ENCODE results near the gene DEFB123. TPM values are rescaled to one million over a fixed set of nuclear protein-coding genes. Genes with fewer than 3 reads are reported as not detected.

The DEFB123 gene
- total RNA-seq, 1 experiment from 2014 or later = not detected

- ATAC-seq = no peak
- H3K9me3 Mint-ChIP-seq = peaks cover 41% of the 10 kb centered on the region
- no peak overlapping the region for H3K4me3 Mint-ChIP-seq
- peaks cover 13% of the 10 kb centered on the region for H3K36me3 Mint-ChIP-seq
- H3K27me3 Mint-ChIP-seq (ENCODE audit: low read depth) = peaks cover 46% of the 10 kb centered on the region
- TF ChIP-seq ZNF671 (CRISPR knock-in tag; IDR thresholded peaks at IDR 0.05) (no peak), RELA (CRISPR knock-in tag; IDR thresholded peaks at IDR 0.05; ENCODE audit: borderline replicate concordance) (no peak), E2F1 (CRISPR knock-in tag; IDR thresholded peaks at IDR 0.05) (no peak), ZNF396 (CRISPR knock-in tag; IDR thresholded peaks at IDR 0.05; ENCODE audit: borderline replicate concordance) (no peak), ZNF281 (CRISPR knock-in tag; IDR thresholded peaks at IDR 0.05) (no peak), AR (CRISPR knock-in tag; IDR thresholded peaks at IDR 0.05) (no peak), MLX (CRISPR knock-in tag; IDR thresholded peaks at IDR 0.05) (no peak)
- H3K4me1 Mint-ChIP-seq = no peaks in the 10 kb centered on the region
- ChIA-PET POLR2A (no interaction called here), CTCF (interaction anchor here (0.5 to 1.5 kb wide), 3 partner anchors 16 to 69 kb away, joined by 3 to 7 read pairs (median 4); no protein-coding TSS in a partner anchor)
- DNase-seq (ENCODE audit: low spot score) = no peak
- H3K27ac Mint-ChIP-seq = no peak overlapping the region
Measured at GRCh38 chr20:31488115-31488514, 47.7 kb downstream of the DEFB123 start.

GRCh38 chr20:31489152-31489551, 48.7 kb downstream of the DEFB123 start:
- H3K27me3 Mint-ChIP-seq (ENCODE audit: low read depth) = peaks cover 46% of the 10 kb centered on the region
- ATAC-seq = no peak
- POLR2A ChIA-PET = no interaction called here
- no peak for DNase-seq (ENCODE audit: low spot score)
- CTCF ChIA-PET = no interaction called here
- H3K4me1 Mint-ChIP-seq = no peaks in the 10 kb centered on the region
- no peak overlapping the region for H3K4me3 Mint-ChIP-seq
- H3K36me3 Mint-ChIP-seq = peaks cover 16% of the 10 kb centered on the region
- peaks cover 40% of the 10 kb centered on the region for H3K9me3 Mint-ChIP-seq
- TF ChIP-seq CBFB (CRISPR knock-in tag; IDR thresholded peaks at IDR 0.05; ENCODE audit: low read depth) = no peak
- no peak for TF ChIP-seq MXD4 (CRISPR knock-in tag; IDR thresholded peaks at IDR 0.05; ENCODE audit: borderline replicate concordance)
- H3K27ac Mint-ChIP-seq = no peak overlapping the region

GRCh38 chr20:31490752-31491151, 50.3 kb downstream of the DEFB123 start:
- no peak overlapping the region for H3K4me3 Mint-ChIP-seq
- no peak for ATAC-seq
- CTCF ChIA-PET = interaction anchor here (0.8 kb wide), 1 partner anchor 12 kb away, joined by 4 read pairs; no protein-coding TSS in a partner anchor
- peaks cover 47% of the 10 kb centered on the region for H3K9me3 Mint-ChIP-seq
- peaks cover 10% of the 10 kb centered on the region for H3K36me3 Mint-ChIP-seq
- H3K4me1 Mint-ChIP-seq = no peaks in the 10 kb centered on the region
- POLR2A ChIA-PET = no interaction called here
- H3K27me3 Mint-ChIP-seq (ENCODE audit: low read depth) = peaks cover 37% of the 10 kb centered on the region
- DNase-seq (ENCODE audit: low spot score) = no peak
- no peak overlapping the region for H3K27ac Mint-ChIP-seq
- TF ChIP-seq NR2C2 (CRISPR knock-in tag; IDR thresholded peaks at IDR 0.05) (no peak), E2F4 (CRISPR knock-in tag; IDR thresholded peaks at IDR 0.05; ENCODE audit: borderline replicate concordance, low read depth) (no peak), GTF2I (CRISPR knock-in tag; conservative IDR thresholded peaks at IDR 0.05) (no peak), NR1H2 (CRISPR knock-in tag; IDR thresholded peaks at IDR 0.05) (no peak), ZSCAN18 (CRISPR knock-in tag; IDR thresholded peaks at IDR 0.05) (no peak), CTCF (IDR thresholded peaks at IDR 0.05) (no peak), GRHL2 (CRISPR knock-in tag; IDR thresholded peaks at IDR 0.05; ENCODE audit: insufficient replicate concordance, severe bottlenecking) (no peak), FOXK1 (CRISPR knock-in tag; IDR thresholded peaks at IDR 0.05) (no peak), FOXP4 (CRISPR knock-in tag; IDR thresholded peaks at IDR 0.05) (no peak)
